GM18502 (cell line): ENCODE data around the gene RIMBP2.

Experiments
- ATAC-seq: cut with Tn5 transposase; IDR thresholded peaks from one replicate; pipeline ENCODE4 v1.9.1; 2021; ENCODE audit warnings: mild to moderate bottlenecking; ENCODE audit not compliant: unreplicated experiment, poor library complexity

Gene RIMBP2

DNA sequence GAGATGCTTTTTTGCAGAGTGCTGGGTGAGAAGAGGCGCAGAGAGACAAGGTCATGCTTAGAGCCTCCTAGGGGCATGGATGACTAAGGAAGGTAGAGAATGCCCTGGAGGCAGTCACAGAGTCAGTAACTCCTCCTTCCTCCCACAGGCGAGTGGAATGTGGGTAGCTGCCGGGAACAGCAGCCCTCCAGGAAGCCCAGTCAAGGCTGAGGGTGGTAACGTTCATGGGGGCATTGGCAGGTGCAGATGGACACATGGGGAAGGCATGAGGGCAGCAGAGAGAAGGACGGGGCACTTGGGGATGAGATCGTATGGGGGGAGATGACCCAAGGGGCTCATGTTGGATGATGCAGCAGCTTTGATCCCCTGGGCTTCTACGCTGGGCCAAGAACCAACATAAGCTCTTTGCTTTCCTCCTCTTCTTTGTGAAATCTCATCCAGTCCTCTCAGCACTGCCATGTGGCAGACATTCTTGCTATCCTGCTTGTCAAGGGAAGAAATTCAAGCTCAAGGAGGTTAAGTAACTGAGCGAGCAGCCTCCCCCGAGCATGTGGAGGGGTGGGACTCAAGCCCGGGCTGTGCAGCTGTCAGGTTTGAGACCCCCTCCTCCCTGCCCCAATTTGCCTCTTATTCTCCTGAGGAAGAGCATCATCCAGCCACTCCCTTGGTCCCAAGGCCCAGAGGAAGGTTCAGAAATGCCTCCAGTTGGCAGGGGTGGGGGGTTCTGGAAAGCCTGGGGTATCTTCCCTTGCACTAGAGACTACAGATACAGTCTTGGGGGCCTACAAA is 190.5 kb downstream of the RIMBP2 start:
- no peak for ATAC-seq

DNA sequence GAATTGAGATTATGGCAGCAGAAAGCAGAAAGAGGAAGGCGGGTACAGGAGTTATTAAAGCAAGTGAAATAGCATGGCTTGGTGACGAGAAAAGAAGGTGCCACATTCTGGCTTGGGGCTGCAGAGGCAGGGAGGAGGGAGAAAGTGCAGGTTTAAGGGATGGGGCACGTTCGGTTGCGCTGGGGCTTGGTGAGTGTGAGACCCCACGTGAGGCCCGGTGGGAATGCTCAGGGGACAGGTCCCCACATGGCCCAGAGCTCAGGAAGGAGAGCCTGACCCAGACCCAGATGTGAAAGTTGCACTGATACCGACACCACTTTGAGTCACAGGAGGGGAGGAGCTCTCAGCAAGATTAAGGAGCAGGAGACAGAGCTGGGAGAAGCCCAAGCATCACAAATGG is 191.3 kb downstream of the RIMBP2 start:
- ATAC-seq = no peak

DNA sequence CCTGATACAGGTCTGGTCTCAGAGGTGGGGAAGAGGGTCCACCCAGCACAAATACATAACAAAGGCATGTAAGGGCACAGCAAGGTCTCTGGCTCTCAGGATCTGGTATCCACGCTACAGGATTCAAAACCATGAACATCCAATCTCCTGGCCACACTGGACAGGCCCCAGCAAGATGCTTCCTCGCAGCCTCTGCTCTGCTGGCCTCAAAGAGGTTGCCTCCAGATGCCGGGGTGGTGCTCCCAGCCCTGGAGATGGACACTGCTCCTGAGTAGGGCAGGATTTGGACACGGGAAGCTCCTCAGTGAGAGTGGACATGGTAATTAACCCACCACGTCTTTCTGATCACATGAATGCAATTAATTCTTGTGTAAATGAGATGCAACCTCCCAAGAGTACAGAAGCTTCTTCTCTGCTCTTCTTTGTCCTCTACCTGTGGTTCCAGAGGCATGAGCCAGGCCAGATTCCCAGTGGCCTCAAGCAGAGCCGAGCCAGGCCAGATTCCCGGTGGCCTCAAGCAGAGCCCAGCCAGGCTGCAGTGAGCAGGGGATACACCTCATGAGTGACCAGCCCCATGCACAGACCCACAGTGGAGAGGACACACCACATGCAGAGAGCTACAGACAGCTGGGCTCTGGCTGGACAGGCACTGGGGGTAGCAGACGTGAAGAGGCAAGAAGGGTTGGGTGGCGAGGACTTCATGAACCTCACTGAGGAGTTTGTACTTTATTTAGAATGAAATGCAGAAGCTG is 192.1 kb downstream of the RIMBP2 start:
- ATAC-seq = no peak

DNA sequence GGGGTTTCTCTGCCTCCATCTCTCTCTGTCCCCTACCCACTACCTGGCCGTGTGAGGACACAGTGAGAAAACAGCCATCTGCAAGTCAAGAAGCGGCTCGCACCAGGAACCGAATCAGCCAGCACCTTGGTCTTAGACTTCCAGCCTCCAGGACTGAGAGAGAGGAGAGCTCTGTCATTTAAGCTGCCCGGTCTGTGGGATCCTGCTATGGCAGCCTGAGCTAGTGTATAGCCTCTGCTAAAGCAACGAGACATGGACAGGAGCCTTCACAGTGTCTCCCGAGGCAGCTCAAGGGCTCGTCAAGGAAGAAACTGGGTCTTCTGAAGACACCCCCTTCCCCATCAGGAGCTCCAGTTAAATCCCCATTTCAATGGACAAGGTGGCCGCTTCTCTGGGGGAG is 192.9 kb downstream of the RIMBP2 start:
- no peak for ATAC-seq

DNA sequence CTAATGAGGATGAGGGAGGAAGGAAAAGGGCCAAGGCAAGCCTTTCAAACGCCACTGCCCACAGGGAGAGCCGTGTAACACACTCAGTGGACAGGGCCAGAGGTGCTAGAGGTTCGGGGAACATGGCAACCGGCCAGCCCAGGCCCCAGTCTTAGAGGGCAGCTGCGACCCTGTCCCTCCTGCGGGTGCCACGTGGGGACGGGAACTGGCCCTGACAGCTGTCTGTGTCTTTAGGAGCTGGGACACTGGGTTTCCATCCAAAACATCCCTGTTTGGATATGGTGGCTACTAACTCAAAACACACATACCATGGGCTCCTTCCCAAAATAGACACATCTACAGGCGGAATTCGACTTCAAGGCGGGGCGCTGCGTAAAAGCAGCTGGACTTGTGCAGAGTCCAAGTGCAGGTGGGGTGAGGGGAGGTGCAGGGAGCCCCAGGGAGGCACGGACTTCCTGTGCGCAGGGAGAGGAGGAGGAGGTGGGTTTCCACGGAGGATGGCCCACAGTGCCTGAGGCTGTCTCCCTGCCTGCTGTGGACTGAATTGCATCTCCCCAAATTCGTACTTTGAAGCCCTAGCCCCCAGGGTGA is 193.8 kb downstream of the RIMBP2 start:
- ATAC-seq = no peak

DNA sequence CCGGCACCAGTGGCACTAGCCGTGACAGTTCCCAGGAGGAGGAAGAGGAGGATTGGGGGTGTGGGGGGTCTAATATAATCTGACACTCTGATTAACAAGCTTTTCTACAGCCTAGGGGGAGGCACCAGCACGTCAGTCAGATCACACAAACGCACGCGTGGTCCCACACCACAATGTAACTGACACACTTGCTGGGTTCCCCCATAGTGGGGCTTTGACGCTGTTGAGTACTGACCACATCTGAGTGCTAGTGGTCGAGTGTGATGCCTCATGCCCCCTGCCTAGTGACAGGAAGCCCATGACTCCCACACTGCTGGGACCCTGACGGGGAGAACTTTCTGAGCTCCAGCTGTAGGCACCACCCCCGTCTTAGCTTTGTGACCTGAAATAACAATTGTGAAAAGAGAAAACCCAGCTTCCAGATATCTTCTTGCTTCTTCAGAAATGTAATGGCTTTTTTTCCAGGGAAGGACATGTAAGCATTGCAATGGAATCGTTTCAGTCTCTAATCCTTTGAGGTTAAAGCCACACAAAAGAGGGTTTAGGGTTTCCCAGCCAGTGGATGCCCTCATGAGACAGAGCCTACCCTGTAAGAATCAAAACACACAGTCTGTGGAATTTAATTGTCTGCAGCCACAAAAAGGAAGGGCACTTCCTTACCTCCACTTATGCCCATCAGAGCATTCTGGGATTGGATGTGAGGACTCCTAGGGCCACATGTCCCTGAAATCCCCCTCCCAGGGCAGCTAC is 194.5 kb downstream of the RIMBP2 start:
- ATAC-seq = no peak

DNA sequence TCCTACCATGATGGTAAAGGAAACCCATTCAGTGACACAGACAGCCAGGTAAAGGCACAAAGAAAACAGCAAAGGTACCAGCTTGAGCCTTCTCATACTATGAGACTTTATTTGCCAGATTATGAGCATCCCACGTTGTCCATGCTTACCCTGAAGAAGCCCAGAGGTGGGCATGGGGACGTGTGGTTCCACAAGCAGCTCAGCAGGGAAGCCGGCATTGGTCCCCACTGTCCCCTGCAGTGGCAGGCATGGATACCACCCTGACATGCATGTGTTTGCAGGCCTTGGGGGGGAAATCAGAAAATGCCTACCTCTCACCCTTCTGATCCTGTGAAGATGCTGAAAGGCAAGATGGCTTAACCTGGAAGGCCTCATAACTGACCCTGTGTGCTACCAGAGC is 195.3 kb downstream of the RIMBP2 start:
- ATAC-seq = no peak

DNA sequence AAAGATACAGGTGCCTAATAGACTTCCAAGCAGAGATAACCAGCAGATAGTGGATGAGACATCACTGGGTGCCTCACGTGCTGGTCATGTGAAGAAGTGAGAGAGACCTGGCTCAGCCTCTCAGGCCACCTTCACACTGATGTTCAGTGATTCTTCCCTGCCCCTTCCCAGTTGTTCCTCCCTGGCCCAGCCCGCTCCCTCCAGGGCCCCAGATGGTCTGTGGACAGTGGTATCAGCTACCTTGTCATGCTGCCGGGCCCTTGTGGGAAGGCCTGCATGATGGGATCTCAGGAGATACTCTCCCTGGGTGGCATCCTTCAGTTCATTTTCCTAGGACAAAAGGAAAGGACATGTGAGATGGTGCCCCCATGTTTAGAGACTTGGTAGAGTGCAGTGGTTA is 198.5 kb downstream of the RIMBP2 start:
- ATAC-seq = no peak

DNA sequence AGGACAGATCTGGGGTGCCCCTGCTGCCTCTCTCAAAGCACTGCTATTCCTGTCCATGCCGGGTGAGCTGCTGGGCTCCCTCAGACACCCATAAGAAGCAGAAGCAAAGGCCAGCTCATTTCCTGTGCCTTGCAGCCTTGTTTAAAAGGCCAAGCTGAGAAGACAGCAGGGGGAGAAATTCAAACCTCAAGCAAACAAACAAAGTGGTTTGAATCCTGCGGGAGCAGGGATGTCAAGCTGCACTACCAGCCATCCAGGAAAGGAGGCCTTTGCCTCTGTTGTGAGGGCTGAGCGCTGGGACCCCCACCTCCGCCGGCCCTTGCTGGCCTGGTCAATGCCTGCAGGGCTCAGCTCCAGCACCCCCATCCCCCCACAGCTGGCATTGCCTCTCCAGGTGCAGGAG is 201.9 kb downstream of the RIMBP2 start:
- ATAC-seq = no peak

DNA sequence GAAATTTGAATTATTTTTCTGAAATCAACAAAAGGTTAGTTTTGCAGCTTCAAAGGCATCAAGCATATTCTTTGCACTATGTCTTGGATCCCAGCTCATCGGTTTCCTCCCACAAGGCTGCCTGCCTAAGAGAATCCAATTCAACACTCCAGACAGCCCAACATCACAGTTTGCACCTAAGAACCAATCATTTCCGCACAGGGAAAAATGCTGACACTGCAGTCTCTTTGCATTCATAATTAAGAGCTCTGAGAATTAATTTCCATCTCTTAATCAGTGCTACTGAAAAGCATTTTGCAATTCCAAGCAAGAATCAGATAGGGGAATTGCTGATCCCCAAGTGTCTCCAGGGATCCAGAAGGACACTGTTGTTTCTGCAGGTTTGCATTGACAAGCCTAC is 202.5 kb downstream of the RIMBP2 start:
- ATAC-seq = no peak

DNA sequence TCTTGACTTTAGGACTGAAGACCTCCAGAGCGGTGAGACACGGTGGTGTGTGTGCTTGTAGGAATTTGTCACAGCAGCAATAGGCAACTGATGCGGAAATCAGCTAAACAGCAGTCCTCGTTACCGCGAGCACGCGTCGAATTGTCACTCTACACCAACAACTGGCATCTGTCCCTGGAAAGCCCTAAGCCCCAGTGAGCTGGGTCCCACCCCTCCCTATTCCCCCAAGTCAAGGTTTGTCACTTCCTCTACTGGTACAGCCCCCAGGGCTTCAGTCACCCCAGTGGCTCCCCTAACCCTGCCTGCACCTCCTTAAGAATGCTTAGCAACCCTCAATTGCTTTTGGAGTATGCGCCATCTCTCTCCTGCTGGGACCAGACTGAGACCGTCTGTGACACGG is 204.8 kb downstream of the RIMBP2 start:
- no peak for ATAC-seq

DNA sequence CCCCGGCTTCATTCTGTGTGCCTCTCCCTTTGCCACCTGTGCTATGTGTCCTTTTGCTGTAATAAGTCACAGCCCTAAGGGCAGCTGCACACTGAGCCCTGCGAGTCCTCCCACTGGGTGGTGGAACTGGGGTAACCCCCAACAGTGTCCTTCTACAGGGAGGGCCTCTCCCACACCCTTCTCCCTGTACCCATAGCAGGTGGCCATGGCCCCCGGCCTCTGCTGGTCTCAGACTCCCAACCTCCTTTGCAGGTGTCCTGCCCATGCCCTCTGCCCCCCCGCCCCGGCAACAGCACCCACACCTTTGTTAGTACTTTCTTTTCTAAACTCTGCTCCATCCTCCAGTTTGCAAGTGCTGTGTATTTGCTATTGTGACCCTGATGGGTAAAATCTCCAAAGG is 206.6 kb downstream of the RIMBP2 start:
- ATAC-seq = no peak

DNA sequence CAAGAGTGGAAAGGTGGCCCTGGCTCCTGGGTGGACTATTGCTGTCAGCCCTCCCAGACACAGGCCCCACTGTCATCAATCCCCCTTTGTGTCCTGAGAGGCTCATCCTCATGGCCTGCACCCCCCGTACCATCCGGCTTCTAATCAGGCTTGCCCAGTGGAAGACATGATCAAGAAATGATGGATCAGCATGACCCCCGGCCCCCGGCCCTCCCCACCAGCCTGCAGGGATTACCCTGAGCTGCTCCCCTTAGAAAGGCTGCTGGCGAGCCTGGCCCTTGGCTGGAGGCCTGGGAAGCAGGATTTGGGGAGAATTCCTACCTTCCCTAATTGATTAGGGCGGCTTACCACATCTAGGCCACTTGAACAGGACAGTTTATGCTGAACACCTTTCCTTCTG is 207.3 kb downstream of the RIMBP2 start:
- no peak for ATAC-seq

DNA sequence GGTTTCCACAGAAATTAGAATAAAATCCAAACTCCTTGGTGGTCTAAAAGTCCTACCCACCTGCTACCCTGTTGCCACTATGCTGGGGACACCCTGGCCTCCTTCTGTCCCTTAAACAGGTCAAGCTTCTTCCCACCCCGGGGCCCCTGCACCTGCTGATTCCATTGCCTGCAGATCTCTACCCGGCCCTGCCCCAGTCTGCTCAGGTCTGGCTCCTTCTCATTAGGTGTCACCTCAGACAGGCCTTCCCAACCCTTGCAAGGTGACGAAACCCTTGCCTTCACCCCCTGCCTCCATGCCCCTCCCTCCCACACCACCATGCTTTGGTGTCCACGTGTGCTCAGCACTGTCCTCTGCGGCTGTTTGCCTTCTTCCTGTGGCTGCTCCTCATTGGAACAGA is 207.8 kb downstream of the RIMBP2 start:
- ATAC-seq = no peak

DNA sequence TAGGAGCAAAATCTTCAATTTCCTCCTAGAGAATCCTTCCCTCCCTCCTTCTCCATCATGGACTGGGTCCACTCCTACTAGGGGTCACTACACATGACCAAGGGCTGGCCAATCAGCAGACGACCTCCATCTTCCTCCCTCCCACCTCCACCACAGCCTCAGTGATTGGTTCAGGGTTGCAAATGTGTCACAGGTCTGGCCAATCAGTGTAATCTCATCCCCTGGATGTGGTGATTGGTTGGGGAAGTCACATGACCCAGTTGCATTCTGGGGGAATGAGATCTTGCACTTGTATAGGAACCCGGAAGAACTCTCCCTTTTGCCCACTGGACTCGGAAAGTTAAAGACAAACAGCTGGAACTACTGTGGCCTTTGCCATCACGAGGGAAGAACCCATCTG is 209.3 kb downstream of the RIMBP2 start:
- no peak for ATAC-seq

DNA sequence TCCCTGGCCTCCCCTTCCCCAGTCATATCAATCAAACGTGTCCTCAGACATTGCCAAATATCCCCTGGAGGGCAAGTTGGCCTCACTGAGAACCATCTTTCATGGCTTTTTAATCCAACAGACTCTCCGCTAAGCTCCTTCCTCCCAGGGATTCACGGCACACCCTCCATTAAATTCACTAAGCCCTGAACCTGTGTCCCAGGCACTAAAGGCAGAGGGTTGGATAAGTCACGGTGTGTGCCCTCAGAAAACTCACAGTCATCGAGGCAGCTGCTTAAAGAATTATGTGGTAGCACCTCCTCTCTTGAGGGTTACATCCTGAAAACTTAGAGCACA is 211.3 kb downstream of the RIMBP2 start:
- ATAC-seq = no peak

DNA sequence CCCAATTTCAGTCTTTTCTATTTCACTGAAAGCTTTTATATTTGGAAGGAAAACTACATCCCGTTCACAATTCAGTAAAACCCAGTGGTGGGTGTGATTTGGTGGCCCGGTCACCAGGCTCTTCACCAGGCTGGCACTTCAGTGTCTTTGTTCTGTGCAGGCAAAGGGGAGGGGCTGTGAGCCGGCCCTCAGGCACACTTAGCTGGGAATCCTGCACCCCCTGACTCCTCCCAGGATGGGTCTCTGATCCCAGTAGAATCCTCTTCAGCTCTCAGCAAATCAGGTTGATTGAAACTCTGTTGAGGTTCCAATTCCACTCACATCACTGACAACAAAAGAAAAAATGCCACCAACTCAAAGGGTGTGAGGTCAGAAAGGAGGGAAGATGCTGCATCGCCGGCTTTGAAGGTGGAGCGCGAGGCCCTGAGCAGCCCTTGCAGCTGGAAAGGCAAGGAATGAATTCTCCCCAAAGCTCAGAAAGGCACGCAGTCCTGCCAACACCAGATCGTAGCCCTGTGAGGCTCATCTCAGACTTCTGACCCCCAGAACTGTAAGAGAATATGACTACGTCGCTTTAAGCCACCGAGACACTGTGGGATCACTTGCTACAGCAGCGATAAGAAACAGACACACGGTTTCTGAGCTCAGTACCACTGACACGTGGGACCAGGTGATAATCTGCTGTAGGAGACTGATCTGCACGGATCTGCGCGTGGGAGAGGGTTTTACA is 211.8 kb downstream of the RIMBP2 start:
- no peak for ATAC-seq

DNA sequence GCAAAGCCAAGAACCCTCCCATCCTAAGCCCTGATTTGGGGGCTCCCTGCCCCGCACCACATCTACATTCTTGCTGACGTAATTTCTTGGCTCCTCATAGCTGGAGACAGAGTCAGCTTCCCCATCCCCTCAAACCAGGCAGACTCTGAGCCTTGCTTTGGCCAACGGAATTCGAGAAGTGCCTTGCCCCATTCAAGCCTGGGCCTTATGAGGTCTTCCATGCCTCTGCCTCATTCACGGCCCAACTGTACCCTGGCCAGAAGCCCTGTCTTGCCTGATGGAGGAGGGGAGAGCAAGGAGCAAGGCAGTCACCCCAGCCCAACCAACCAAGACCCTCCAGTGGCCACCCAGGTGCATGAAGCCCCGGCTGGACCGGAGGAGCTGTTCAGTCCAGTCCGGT is 214.3 kb downstream of the RIMBP2 start:
- ATAC-seq = no peak

DNA sequence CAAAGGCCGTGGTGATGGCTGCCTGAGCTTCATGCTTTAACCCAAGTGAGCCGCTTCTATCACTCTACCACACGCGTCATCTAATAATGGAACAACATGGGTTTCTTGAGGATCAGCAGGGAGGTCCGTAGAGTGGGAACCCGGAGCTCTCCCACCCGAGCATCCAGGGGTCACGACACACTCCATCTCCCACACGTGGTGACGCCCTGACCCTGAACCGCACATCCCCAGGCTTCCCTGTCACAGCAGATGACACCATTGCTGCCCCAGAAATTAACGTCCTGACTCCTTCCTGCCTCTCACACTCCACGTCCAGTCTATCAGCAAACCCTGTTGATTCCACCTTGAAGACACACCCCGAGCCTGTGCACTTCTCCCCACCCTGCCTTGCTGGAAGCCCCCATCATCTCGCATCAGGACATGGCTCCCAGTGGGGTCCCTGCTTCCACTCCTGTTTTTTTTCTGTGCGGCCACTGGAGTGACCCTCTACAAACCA is 215.2 kb downstream of the RIMBP2 start:
- no peak for ATAC-seq

DNA sequence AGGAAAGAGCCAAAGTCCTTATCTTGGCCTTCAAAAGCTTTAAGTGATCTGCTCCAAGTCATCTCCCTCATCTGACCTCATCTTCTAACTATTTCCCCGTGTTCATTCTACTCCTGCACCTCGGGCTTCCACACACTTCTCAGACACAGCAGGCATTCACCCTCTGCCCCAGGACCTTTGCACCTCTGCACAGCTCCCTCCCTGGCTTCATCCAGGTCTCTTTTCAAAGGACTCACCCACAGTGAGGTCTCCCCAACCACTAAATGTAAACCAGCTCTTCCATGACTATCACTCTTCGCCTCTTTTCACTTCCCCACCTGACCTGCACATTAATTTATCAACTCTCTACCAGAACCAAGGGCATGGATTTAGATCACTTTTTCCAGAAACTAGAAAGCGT is 216.6 kb downstream of the RIMBP2 start:
- ATAC-seq = no peak
